Measurements from ENCODE around the gene MYO15A.

GRCh38 chr17:18101828-18102227 is 6.7 kb upstream of the MYO15A start:
- TF ChIP-seq CTCF (conservative IDR thresholded peaks at IDR 0.05 in 1 of 2, IDR thresholded peaks at IDR 0.05 in 1 of 2; ENCODE audit: low read depth in 1 of 2, low read length in 2 of 2) (no peak), EZH2 (IDR thresholded peaks at IDR 0.05; ENCODE audit: low read length, missing control alignments) (no peak)
